Measurements from ENCODE around the gene MYO15B. TPM values are rescaled to one million over a fixed set of nuclear protein-coding genes. Genes with fewer than 3 reads are reported as not detected.

MYO15B gene
- polyA plus RNA-seq, 2 donors = 27.8 to 89.5 TPM

DNA sequence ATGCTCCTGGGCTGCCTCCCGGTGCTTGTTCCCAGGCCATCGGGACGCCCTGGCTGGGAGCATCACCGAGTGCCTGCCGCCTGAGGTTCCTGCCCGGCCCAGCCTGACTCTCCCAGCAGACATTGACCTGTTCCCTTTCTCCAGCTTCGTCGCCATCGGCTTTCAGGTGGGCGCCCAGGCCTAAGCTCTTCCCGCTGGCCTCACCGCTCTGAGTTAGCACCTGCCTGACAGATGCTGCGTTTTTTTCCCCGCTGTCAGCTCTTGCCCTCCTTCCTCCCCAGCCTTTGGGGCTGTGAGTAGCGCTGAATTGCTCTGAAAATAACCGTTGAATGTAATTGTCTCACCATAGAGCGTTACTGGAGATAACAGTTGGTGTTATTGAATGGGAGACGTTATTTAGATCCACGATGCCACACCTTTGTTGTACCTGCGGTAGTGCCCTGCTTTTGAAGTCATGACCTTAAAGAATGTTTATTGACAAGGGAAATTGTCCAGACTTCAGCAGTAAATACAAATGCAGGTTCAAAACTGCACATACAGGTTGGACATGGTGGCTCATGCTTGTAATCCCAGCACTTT, 24.3 kb downstream of the MYO15B start:
- WGBS, 2 donors = 80 to 86% methylated on average over 20 of the region's 20 CpGs
- Histone ChIP-seq H3K36me3 (ENCODE audit: control insufficient read depth in 2 of 2, insufficient read depth in 2 of 2, low read length in 1 of 2) (peaks cover 0 to 10% of the 10 kb centered on the region in 2 donors), H3K9me3 (ENCODE audit: control insufficient read depth in 2 of 2, insufficient read depth in 1 of 2, low read depth in 1 of 2, low read length in 1 of 2) (no peaks in the 10 kb centered on the region), H3K27ac (ENCODE audit: low read depth in 2 of 2, low read length in 1 of 2) (peak overlapping the region in 1 of 2 donors; percentile 5), H3K27me3 (ENCODE audit: control insufficient read depth in 1 of 2, insufficient read depth in 2 of 2, low read length in 2 of 2) (no peaks in the 10 kb centered on the region), H3K4me1 (ENCODE audit: control insufficient read depth in 2 of 2, insufficient read depth in 2 of 2, low read length in 1 of 2) (peaks cover 0 to 16% of the 10 kb centered on the region in 2 donors), H3K4me3 (ENCODE audit: low read depth in 1 of 2, low read length in 2 of 2) (no peak overlapping the region)

DNA sequence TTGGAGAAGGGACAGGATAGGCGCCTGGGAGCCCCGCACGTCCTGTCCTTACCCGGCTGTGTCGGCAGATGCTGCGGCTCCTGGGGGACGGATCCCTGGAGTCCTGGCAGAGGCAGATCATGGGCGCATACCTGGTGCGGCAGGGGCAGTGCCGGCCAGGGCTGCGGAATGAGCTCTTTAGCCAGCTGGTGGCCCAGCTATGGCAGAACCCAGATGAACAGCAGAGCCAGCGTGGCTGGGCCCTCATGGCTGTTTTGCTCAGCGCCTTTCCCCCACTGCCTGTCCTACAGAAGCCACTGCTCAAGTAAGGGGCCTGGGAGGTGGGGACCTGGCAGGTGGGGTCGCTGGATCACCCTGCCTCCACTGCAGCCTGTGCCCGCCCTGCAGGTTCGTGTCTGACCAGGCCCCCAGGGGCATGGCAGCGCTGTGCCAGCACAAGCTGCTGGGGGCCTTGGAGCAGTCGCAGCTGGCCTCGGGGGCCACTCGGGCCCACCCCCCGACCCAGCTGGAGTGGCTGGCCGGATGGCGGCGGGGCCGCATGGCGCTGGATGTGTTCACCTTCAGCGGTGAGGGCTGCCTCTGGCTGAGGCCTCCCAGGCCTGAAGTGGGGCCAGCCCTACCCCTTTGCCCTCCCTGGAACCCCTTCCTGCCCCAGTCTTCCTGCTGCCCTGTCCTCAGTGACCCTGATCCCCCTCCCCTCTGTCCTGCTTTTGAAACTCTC, 25.5 kb downstream of the MYO15B start:
- Histone ChIP-seq H3K27ac (ENCODE audit: low read depth in 2 of 2, low read length in 1 of 2) (no peak overlapping the region), H3K4me1 (ENCODE audit: control insufficient read depth in 2 of 2, insufficient read depth in 2 of 2, low read length in 1 of 2) (peaks cover 0 to 16% of the 10 kb centered on the region in 2 donors), H3K27me3 (ENCODE audit: control insufficient read depth in 1 of 2, insufficient read depth in 2 of 2, low read length in 2 of 2) (no peaks in the 10 kb centered on the region), H3K9me3 (ENCODE audit: control insufficient read depth in 2 of 2, insufficient read depth in 1 of 2, low read depth in 1 of 2, low read length in 1 of 2) (no peaks in the 10 kb centered on the region), H3K4me3 (ENCODE audit: low read depth in 1 of 2, low read length in 2 of 2) (no peak overlapping the region), H3K36me3 (ENCODE audit: control insufficient read depth in 2 of 2, insufficient read depth in 2 of 2, low read length in 1 of 2) (peaks cover 0 to 15% of the 10 kb centered on the region in 2 donors)
- 86 to 89% methylated on average over 26 to 27 of the region's 27 CpGs for WGBS, 2 donors

DNA sequence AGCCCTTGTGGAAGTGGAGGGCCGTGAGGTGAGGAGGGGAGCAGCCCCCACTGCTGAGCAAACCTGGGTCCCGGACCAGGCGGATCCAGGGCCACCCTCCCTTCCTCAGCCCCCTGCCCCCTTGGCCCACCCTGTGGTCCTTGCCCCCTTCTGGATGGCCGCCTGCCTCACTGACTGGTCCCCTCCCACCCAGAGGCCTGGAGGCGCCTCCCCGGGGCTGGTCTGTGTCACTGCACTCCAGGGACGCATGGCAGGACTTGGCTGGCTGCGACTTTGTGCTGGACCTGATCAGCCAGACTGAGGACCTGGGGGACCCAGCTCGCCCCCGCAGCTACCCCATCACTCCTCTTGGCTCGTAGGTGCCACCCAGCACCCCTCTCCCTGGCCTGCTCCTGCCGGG, 26.4 kb downstream of the MYO15B start:
- 82 to 88% methylated on average over 11 to 12 of the region's 12 CpGs for WGBS, 2 donors
- no peak overlapping the region for H3K4me3 ChIP-seq (ENCODE audit: low read depth in 1 of 2, low read length in 2 of 2)
- H3K27ac ChIP-seq (ENCODE audit: low read depth in 2 of 2, low read length in 1 of 2) = no peak overlapping the region
- H3K36me3 ChIP-seq (ENCODE audit: control insufficient read depth in 2 of 2, insufficient read depth in 2 of 2, low read length in 1 of 2) = peaks cover 0 to 17% of the 10 kb centered on the region in 2 donors
- no peaks in the 10 kb centered on the region for H3K9me3 ChIP-seq (ENCODE audit: control insufficient read depth in 2 of 2, insufficient read depth in 1 of 2, low read depth in 1 of 2, low read length in 1 of 2)
- no peaks in the 10 kb centered on the region for H3K27me3 ChIP-seq (ENCODE audit: control insufficient read depth in 1 of 2, insufficient read depth in 2 of 2, low read length in 2 of 2)
- peaks cover 0 to 16% of the 10 kb centered on the region in 2 donors for H3K4me1 ChIP-seq (ENCODE audit: control insufficient read depth in 2 of 2, insufficient read depth in 2 of 2, low read length in 1 of 2)

DNA sequence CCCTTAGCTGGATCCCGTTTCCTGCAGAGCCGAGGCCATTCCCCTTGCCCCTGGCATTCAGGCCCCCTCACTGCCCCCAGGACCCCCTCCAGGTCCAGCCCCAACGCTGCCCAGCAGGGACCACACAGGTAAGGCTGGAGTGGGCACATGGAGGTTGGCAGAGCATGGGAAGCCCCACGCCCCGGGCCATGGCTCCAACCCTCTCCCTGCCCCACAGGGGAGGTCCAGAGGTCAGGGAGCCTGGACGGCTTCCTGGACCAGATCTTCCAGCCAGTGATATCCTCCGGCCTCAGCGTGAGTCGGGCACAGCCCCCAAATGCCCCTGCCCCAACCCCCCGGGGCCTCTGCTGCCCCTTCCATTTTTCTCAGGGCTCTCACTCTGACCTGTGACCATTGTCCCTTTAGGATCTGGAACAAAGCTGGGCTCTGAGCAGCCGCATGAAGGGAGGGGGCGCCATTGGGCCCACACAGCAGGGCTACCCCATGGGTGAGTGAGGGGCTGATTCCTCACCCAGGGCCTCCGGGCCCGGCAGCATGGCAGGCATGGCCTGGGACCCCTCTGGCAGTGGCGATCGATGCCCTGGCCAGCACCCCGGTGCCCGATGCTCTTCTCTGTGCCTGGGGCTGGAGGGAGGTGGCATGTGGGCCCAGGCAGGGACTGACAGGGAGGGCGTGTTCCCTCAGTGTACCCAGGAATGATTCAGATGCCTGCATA, 27.1 kb downstream of the MYO15B start:
- Histone ChIP-seq H3K4me1 (ENCODE audit: control insufficient read depth in 2 of 2, insufficient read depth in 2 of 2, low read length in 1 of 2) (peaks cover 0 to 16% of the 10 kb centered on the region in 2 donors), H3K4me3 (ENCODE audit: low read depth in 1 of 2, low read length in 2 of 2) (no peak overlapping the region), H3K9me3 (ENCODE audit: control insufficient read depth in 2 of 2, insufficient read depth in 1 of 2, low read depth in 1 of 2, low read length in 1 of 2) (no peaks in the 10 kb centered on the region), H3K27me3 (ENCODE audit: control insufficient read depth in 1 of 2, insufficient read depth in 2 of 2, low read length in 2 of 2) (no peaks in the 10 kb centered on the region), H3K36me3 (ENCODE audit: control insufficient read depth in 2 of 2, insufficient read depth in 2 of 2, low read length in 1 of 2) (peaks cover 0 to 18% of the 10 kb centered on the region in 2 donors), H3K27ac (ENCODE audit: low read depth in 2 of 2, low read length in 1 of 2) (no peak overlapping the region)
- 88% methylated on average over 19 of the region's 19 CpGs for WGBS, 2 donors

DNA sequence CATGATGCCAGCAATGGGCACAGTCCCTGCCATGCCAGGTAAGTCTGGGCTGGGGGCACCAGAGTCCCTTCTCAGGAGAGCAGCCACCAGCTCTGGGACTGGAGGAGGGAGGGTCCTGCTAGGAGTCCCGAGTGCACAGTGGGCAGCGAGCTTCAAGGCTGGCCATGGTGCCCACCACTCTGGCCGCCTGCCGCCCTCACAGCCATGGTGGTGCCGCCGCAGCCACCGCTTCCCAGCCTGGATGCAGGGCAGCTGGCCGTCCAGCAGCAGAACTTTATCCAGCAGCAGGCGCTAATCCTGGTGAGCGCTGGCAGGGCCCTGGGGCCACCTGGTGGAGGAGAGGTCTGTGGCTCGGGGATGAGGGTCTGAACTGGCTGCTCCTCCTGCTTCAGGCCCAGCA, 27.7 kb downstream of the MYO15B start:
- no peaks in the 10 kb centered on the region for H3K9me3 ChIP-seq (ENCODE audit: control insufficient read depth in 2 of 2, insufficient read depth in 1 of 2, low read depth in 1 of 2, low read length in 1 of 2)
- H3K36me3 ChIP-seq (ENCODE audit: control insufficient read depth in 2 of 2, insufficient read depth in 2 of 2, low read length in 1 of 2) = peaks cover 0 to 18% of the 10 kb centered on the region in 2 donors
- no peaks in the 10 kb centered on the region for H3K27me3 ChIP-seq (ENCODE audit: control insufficient read depth in 1 of 2, insufficient read depth in 2 of 2, low read length in 2 of 2)
- no peak overlapping the region for H3K27ac ChIP-seq (ENCODE audit: low read depth in 2 of 2, low read length in 1 of 2)
- no peak overlapping the region for H3K4me3 ChIP-seq (ENCODE audit: low read depth in 1 of 2, low read length in 2 of 2)
- 91 to 93% methylated on average over 11 of the region's 11 CpGs for WGBS, 2 donors
- peaks cover 0 to 16% of the 10 kb centered on the region in 2 donors for H3K4me1 ChIP-seq (ENCODE audit: control insufficient read depth in 2 of 2, insufficient read depth in 2 of 2, low read length in 1 of 2)

DNA sequence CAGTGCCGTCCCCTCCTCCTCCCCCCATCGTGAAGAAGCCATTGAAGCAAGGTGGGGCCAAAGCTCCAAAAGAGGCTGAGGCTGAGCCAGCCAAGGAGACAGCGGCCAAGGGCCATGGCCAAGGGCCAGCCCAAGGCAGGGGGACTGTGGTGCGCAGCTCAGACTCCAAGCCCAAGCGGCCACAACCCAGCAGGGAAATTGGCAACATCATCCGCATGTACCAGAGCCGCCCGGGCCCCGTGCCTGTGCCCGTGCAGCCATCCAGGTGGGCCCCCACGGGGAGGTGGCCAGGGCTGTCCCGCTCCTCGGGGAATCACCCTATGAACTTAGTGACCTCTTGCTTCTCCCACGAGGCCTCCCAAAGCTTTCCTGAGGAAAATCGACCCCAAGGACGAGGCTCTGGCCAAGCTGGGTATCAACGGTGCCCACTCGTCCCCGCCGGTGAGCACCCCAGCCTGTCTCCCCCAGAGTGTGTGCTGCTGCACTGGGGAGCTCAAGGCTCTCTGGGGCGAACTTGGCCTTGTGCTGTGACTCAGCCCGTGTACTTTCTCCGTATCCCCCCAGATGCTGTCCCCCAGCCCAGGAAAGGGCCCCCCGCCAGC, 29.0 kb downstream of the MYO15B start:
- Histone ChIP-seq H3K4me1 (ENCODE audit: control insufficient read depth in 2 of 2, insufficient read depth in 2 of 2, low read length in 1 of 2) (peaks cover 0 to 7% of the 10 kb centered on the region in 2 donors), H3K27me3 (ENCODE audit: control insufficient read depth in 1 of 2, insufficient read depth in 2 of 2, low read length in 2 of 2) (no peaks in the 10 kb centered on the region), H3K4me3 (ENCODE audit: low read depth in 1 of 2, low read length in 2 of 2) (no peak overlapping the region), H3K9me3 (ENCODE audit: control insufficient read depth in 2 of 2, insufficient read depth in 1 of 2, low read depth in 1 of 2, low read length in 1 of 2) (no peaks in the 10 kb centered on the region), H3K27ac (ENCODE audit: low read depth in 2 of 2, low read length in 1 of 2) (no peak overlapping the region), H3K36me3 (ENCODE audit: control insufficient read depth in 2 of 2, insufficient read depth in 2 of 2, low read length in 1 of 2) (peaks cover 0 to 18% of the 10 kb centered on the region in 2 donors)
- 87 to 88% methylated on average over 22 to 24 of the region's 24 CpGs for WGBS, 2 donors

DNA sequence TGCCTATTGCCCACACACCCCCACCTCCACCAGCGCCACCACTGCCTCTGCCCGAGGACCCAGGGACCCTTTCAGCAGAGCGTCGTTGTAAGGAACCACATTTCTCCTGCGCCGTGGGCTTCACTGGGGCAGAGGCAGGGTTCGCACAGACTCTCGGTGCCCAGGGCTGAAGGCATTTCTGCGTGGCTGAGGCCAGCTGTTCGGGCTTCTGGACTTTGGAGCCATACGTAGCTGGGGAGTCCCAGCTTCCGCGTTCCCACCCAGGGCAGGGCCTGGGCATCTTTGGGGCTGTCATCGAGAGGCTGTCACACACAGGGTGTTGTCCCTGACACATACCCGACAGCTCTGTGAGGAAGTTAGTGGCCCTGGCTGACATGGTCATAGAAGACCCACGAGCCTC, 29.6 kb downstream of the MYO15B start:
- H3K36me3 ChIP-seq (ENCODE audit: control insufficient read depth in 2 of 2, insufficient read depth in 2 of 2, low read length in 1 of 2) = peaks cover 0 to 16% of the 10 kb centered on the region in 2 donors
- 88 to 91% methylated on average over 16 of the region's 16 CpGs for WGBS, 2 donors
- H3K4me3 ChIP-seq (ENCODE audit: low read depth in 1 of 2, low read length in 2 of 2) = no peak overlapping the region
- no peaks in the 10 kb centered on the region for H3K27me3 ChIP-seq (ENCODE audit: control insufficient read depth in 1 of 2, insufficient read depth in 2 of 2, low read length in 2 of 2)
- no peaks in the 10 kb centered on the region for H3K9me3 ChIP-seq (ENCODE audit: control insufficient read depth in 2 of 2, insufficient read depth in 1 of 2, low read depth in 1 of 2, low read length in 1 of 2)
- no peak overlapping the region for H3K27ac ChIP-seq (ENCODE audit: low read depth in 2 of 2, low read length in 1 of 2)
- H3K4me1 ChIP-seq (ENCODE audit: control insufficient read depth in 2 of 2, insufficient read depth in 2 of 2, low read length in 1 of 2) = peaks cover 0 to 3% of the 10 kb centered on the region in 2 donors

DNA sequence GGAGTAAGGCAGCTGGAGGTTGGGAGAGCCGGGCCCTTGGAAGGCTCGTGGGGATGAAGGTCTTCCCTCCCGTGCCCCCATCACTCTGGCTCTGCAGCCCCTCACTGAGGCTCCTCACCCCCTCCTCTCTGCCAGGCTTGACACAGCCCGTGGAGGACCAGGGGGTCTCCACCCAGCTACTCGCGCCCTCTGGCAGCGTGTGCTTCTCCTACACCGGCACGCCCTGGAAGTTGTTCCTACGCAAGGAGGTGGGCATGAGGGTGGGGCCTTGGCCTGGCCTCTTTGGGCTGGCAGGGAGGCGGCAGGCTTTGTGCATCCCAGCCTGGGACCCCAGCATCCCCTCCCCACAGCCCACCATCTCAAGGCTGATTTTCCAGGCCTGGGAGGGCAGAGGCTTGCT, 30.1 kb downstream of the MYO15B start:
- H3K36me3 ChIP-seq (ENCODE audit: control insufficient read depth in 2 of 2, insufficient read depth in 2 of 2, low read length in 1 of 2) = peaks cover 0 to 16% of the 10 kb centered on the region in 2 donors
- H3K27me3 ChIP-seq (ENCODE audit: control insufficient read depth in 1 of 2, insufficient read depth in 2 of 2, low read length in 2 of 2) = no peaks in the 10 kb centered on the region
- peaks cover 0 to 3% of the 10 kb centered on the region in 2 donors for H3K4me1 ChIP-seq (ENCODE audit: control insufficient read depth in 2 of 2, insufficient read depth in 2 of 2, low read length in 1 of 2)
- 92% methylated on average over 10 to 11 of the region's 11 CpGs for WGBS, 2 donors
- H3K4me3 ChIP-seq (ENCODE audit: low read depth in 1 of 2, low read length in 2 of 2) = no peak overlapping the region
- H3K9me3 ChIP-seq (ENCODE audit: control insufficient read depth in 2 of 2, insufficient read depth in 1 of 2, low read depth in 1 of 2, low read length in 1 of 2) = no peaks in the 10 kb centered on the region
- no peak overlapping the region for H3K27ac ChIP-seq (ENCODE audit: low read depth in 2 of 2, low read length in 1 of 2)

All from esophagus (tissue), 2 donors.